ENCODE measurements around the gene XPO6.
A peak's percentile ranks its signal among the peaks of the same experiment; 100 is the strongest.
"Not testable (repeated sequence)": the region's sequence is repeated elsewhere in the genome, so short reads cannot be mapped to it uniquely, and the experiment has no call there.

Gene XPO6

DNA sequence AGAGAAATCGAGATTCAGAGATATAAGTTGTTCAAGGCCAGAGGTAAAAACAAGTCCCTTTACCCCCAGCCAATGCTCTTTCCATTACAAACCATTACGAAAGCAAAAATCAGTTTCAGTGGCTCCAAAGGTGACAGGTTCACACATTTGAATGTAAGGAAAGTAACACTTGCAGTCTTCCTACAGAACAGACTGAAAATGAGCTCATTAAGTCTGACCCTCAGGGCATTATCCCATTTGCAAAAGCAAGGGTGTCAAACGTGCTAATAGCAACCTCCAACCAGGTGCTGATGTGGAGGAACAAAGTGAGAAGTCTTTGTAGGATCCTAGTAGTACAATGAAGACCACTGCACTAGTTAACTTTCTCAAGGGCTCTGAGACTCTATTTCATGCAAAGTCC is 65.2 kb downstream of the XPO6 start:
- no peak for DNase-seq (ENCODE audit: low read depth)

DNA sequence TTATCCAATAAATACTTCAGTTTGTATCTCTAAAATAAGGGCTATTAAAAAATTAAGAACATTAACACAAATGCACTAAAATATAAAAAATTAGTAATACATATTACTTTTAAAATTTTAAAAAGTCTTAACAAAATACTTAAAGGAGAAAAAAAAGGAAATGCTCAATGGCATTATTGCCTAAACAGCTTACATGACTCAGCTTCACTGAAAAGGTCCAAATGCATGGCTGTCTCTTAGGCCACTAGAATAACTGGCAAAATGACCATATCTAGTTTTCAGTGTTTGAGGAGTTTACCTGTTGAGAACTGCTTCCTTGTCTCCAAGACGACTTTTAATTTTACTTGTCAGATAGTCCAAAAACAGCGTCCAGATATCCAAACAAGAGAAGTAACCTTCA is 66.0 kb downstream of the XPO6 start:
- no peak for DNase-seq (ENCODE audit: low read depth)

DNA sequence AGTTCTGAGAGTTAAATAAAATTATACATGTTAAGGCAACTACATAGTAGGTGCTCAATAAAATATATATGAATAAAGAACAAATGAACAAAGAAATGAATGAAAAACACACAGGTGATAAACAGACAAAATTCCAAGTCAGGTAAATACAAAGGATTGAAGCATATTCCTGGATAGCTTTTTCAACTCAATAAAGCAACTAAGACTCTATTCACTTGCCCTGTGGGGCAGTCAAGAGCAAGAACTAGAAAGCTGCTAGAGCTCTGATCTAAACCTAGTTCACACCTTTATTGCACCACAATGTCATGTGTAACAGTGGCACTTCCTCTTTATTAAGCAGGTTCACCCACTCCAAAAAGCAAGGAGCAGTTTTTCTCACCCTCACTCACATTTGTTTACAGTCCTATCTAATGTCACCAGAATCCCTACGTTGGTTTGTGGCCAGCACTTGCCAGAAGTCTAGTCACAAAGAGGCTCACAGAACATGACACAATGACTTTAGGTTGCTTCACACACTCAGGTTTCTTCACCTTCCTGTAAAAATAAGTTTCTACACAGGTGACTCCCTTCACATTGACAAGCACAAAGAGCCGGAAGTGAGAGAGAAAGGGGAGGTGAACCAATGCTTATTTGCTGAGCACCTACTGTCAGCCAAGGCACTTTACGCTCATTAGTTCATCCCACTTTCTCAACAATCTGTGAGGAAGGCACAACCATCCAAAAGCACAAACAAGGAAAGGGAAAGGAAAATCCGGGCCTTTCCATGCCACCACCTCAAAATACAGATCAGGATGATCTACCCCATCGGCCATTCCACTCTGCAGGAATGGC is 70.8 kb downstream of the XPO6 start:
- DNase-seq (ENCODE audit: low read depth), result peak; percentile 49

DNA sequence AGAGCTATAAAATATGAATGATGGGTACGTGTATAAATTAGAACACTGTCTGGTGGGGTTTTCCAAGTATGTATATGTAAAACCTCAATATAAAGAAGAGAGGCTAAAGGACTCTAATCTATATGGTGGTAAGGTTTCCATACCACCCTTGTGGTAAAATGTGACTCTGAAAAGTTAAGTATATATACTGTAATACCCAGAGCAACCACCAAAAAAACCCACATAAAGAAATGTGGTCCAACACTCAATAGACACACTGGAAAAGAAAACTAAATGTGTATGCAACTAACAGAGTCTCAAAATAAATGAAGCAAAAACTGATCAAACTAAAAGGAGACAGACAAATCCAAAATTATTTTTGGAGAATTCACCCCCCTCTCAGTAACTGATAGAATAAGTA is 72.2 kb downstream of the XPO6 start:
- no peak for DNase-seq (ENCODE audit: low read depth)

DNA sequence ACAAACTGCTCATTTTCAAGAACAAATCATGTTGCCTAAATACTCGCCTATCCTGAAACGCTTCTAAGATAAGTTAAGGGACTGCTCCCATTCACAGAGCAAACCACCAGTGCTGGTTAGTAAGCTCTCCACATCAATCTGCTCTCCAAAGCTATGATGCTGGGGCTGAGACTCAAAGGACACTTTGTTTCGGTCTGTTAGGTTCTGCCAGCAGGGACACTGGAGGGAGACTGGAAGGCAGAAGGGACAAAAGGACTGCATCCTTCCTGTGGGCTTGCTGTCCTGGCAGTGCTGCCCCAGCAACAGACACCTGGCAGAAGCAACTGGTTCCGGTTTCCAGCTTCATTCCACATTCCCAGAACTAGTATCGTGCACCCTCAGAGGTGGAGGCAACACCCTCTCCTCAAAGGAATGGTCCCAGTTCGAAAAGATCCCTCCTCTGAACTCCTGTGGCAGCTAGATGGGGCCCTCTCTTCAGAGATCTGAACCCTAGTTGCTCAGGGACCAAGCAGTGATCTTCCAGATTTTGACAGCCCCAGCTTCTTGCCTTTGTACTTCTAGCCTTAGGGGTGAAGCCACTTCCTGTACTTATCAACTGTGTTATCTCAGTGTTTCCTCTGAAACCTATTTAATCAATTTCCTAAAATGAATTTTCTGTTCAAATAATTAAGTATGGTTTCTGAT is 74.9 kb downstream of the XPO6 start:
- DNase-seq (ENCODE audit: low read depth), result no peak

DNA sequence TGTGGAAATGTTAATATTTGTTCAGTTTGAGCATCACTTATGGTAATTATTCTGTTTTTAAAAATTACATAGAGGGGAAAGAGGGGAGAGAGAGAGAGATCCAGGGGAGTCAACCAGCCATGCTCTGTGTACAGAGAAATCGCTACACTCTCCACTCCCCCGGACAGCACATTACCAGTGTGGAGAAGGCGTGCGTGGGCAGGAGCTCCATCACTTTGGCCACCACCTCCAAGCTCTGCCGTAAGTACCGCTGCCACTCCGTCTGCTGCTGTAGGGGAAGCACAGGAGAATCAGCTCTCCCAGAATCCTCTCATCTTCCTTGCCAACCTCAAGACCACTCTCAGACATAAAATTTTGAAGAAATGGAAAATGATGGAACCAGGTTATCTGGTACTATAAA is 78.1 kb downstream of the XPO6 start:
- DNase-seq (ENCODE audit: low read depth), result no peak

DNA sequence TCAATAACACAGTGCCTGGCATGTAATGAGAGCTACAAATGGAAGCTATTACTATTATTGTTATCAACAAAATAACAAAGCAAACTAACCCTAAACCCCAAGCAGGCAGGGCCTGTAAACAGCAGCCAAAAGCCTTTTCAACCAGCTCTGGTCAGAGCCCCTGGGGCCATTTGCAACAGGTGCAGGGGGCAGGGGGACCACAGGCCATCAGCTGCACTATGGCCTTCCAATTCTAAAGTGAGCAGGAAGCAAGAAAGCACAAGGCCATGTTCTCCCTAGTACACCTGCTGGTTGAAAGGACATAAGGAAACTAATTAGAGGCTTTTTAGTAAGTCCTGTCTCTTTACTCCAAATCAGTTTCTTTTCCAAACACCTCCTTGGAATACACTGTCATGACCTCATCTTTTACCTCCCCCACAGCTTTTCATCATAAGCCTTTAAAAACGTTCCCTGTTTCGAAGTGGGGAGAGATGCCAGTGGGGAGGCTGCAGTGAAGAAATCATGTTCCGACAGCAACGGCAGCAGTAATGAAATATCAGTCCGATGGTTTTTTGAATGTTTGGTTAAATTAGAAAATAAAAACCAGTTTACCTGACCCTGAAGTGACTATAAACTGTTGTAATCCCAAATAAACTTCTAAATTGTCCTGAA is 79.9 kb downstream of the XPO6 start:
- no peak for DNase-seq (ENCODE audit: low read depth)

DNA sequence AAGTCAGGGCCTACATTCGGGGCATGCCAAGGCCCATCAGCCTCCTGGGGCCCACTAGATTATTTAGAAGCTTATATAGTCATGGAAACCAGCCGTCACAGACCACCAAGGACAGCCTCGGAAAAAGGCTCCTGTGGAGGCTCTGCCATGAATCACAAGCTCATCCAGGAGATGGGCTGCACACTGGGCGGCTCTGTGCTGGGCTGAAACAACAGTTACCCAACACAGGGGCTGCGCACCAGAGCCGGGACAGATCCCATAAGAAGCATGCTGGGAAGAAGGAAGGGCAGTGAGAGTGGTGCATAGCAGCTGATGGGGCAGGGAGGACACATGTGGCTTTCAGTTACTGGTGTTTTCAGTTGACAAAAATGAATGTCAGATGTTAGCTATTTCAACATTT is 80.6 kb downstream of the XPO6 start:
- no peak for DNase-seq (ENCODE audit: low read depth)

DNA sequence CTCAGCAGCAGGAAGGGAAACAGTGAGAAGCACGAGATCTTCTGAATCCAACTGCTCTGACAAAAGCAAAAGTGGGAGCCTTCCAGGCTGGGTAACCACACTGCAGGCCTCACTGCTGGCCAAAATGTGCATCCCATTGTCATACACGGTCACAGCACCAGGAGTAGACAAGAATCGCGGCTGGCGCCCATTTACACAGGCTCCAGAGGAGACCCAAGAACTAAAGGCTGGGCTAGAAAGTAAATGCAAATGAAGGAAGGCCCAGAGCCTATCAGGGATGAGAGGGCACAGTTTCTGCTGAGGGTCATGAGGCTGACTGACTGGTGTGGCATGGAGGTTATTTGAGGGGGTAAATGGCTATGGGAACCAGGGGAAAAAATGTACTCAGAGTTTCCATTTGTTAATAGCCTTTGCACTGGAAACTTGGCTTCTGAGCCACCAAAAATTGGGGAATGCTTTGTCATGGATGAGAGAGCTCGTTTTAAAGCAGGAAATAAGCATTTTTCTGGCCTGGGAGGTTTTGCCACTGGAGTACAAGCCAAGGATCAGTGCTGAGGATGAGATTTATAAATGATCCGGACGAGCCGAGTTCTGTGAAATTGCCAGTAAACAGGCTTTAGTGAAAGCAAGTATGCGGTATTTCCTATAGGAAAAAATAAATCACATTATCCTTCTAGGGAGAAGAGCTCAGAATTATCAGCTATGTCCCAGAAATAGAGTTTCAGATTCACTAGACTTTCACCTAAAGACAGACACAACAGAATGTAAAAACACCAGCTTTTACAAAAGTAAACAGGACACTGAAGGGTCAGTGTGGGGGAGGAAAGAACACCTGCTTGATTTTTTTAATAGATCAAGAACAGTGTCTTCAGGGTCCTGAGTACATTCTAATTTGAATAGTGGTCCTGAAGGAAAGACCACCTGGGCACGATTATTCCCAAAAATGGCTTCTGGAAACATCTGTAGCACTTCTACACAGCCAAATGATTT is 81.4 kb downstream of the XPO6 start:
- no peak for DNase-seq (ENCODE audit: low read depth)

DNA sequence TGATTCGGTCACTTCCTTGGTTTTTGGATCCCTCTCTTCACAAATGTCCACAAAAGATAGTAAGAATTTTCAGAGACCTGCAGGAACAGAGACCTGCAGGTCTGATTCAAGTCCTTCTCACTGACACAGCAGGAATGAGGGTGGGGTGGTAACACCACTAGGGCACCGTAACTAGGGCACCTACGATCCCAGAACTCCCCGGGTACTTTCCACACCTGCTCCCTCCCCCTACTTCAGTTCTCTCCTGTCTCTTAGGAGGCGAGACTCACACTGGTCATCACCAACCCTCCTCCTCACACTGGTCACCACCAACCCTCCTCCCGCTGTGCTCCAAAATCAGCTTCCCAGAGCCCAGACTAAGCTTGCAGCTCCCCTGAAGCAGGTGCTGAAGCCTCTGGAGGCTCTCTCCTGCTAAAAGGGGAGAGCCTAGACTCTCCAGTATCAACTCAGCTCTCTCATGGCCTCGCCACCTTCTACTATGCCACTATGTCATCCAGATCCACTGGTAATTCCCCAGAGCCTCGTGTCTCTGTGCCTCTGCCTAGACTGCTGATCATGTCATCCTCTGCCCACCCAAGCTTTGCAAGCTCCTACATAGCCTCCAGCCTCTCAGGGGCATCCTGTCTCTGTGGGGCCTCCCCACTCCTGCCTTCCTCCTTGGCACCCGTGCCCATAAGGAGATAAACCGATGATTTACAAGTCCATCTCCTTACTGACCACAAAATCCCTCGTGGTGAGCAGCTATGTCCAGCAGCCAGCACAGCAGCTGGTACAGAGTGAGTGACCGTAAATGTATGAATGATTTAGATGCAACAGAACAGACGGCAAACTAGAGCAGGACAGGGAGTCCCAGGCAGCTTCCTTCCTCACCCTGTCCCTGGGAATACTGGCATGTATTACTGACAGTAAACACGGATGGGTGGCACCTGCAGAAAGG is 84.8 kb downstream of the XPO6 start:
- no peak for DNase-seq (ENCODE audit: low read depth)

DNA sequence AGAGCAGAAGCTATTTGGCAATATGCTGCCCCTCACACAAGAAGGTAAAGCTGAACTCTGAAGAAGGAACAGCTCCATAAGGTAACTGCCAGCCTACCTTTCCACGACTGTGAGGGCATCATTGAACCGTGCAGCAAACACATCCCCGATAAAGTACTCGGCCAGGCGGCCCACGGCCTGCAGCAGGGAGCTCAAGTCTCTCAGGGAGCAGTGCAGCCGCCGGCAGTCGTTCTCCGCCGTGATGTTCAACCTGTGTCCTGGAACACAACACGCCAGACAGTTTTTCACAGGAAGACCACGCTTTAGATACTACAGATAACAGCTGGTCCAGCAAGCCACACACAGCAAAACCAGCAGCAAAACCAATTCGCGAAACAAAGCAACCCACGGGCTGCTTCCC is 86.2 kb downstream of the XPO6 start:
- DNase-seq (ENCODE audit: low read depth), result no peak

DNA sequence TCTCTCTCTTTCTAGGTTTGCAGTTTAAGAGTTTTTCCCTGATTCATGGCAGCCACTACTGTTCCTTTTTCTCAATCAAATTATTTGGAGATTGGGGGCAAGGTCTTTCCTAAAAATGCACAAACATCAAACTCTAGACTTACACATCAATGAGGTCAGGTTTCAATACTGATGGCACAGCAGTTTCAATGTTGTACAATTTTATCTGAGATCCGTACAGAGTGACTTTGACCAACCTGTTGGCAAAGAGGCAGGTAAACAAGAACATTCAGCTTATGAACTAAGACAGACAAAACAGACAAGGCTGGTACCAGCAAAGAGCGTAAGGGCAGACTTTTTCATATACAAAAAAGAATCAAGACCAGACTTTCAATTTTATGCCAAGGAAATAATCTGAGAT is 90.2 kb downstream of the XPO6 start:
- DNase-seq (ENCODE audit: low read depth), result no peak

DNA sequence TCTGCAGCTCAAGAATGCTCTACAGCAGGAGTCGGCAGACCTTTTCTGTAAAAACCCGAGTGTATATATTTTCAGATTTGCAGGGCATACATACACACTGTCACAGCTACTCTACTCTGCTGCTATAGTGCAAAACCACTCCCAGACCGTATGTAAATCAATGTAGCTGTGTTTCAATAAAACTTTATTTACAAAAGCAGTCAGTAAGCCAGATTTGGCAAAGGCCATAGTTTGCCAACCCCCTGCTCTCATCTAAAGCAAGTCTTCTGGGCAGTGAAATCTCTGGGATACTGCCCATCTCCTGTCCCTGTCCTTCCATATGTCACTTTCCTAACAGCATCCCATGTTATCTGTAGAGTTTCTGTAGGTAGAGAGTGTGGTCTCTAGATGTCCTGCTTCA is 91.0 kb downstream of the XPO6 start:
- DNase-seq (ENCODE audit: low read depth), result no peak

DNA sequence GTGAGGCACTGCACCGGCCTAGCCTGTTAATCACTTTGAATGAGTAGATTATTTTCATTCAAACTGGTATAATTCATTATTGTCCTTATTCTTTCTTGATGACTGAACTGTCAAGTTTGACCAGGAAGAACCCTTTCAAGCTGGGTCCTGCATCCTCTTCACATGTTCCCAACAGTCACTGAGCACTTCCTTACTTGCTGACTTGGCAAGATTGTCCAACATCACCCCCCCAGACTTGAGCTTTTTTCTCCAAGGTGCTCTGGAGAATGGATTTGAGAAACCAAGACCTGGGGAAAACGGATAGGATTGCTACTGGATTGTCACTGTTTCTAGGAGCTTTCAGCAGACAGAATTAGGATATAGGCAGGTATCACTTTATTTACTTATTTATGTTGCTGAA is 93.1 kb downstream of the XPO6 start:
- DNase-seq (ENCODE audit: low read depth), result no peak

DNA sequence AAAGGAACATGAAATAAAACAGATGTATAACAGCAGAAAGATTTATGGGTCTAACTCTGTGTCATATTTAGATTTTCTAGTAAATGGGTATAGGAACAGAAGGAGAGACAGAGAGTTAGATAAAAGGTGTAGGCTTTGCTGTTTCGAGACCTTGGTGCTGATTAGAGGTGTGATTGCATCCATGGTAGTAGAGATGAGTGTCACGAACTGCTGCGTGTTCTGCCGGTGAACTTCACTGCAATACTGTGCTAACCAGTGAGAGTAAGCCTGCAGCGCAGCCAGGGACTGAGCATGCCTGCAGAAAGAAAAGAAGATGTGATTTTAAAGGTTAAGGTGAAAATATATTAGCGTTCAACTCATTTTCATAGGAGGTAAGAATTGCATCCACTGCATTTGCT is 94.6 kb downstream of the XPO6 start:
- no peak for DNase-seq (ENCODE audit: low read depth)

DNA sequence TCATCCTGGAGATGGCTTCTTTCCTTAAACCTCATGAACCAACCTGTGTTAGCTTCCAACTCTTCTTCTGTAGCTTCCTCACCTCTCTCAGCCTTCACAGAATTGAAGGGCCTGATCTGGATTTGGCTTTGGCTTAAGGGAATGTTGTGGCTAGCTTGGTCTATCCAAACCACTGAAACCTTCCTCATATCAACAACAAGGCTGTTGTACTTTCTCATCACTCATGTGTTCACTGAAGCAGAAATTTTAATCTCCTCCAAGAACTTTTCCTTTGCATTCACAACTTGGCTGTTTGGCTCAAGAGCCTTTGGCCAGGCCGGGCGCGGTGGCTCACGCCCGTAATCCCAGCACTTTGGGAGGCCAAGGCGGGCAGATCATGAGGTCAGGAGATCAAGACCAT is 95.9 kb downstream of the XPO6 start:
- DNase-seq (ENCODE audit: low read depth), result not testable (repeated sequence)

DNA sequence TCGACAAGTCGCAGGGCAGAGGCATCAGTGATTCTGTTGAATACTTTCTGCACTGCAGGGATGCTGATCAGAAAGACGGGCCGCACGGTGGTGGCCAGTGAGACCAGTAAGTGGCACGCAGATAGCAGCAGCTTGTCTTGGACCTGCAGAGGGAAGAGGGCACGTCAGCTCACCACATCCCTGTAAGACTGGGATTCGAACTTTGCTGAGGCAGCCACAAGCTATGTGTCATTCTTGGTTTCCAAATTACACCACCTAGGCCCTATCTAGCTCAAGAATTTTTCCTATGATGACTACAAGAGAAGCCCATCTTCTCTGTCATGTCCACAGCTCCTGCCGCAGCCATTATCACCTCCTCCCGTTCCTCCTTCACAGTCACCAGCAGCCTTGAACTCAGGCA is 98.9 kb downstream of the XPO6 start:
- DNase-seq (ENCODE audit: low read depth), result no peak

DNA sequence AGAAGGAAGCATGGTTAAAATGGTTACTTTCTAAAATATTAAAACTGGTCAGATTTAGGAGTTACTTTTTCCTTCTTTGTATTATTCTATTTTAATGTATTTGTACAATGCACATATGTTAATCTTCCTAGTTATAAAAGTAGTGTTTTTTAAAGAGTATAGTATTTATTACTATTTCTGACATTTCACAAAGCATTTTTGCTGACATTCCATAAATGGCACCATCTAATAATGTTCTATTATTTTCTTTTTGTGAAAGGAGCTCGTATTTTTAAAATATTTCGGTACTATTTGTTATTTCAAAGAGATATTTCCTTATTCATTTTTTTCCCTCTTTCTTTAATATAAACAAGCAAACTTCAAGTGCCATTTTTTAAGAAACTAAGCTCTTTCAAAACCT is 100.8 kb downstream of the XPO6 start:
- DNase-seq (ENCODE audit: low read depth), result no peak

DNA sequence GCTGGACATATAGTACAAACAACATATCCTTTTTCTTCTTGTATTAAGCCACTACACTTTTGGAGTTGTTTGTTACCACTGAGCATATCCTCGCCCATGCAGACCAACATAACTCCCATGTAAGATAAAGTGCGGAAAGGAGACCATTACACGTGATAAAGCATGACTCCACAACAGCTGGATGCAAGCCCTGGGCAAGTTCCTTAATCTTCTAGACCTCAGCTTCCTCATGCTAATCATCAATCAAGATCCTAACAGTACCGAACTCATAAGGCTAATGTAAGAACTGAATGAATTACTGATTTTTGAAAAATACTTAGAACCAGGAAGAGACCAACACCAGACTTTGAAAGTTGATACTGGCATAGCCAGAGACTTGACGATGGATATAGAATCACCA is 101.3 kb downstream of the XPO6 start:
- no peak for DNase-seq (ENCODE audit: low read depth)

DNA sequence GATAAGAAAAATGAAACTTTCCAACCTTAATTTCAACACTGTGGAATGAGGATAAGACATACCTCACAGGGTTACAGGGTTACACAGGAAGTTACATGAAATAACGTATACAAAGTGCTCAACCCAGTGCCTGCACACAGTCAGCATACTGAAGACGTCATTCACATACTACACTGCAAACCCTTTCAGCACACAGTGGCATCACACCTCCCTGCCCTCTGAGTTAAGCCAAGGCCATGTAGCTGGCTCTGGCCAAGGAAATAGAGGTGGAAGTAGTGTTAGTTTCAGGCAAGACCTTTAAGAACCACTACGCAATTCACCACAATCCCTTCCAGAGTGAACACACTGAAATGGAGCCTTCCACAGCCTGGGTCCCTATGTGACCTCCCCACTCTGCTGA is 101.7 kb downstream of the XPO6 start:
- DNase-seq (ENCODE audit: low read depth), result no peak

Measured in stimulated activated CD8-positive, alpha-beta memory T cell treated with anti-CD3 and anti-CD28 coated beads, Interleukin-12 subunit alpha, Interleukin-12 subunit beta, amount 100 ng/mL, for 1 hour (primary cell).